ENCODE data around the gene IPO9.
"Not testable (repeated sequence)": the region's sequence is repeated elsewhere in the genome, so short reads cannot be mapped to it uniquely, and the experiment has no call there.

The IPO9 gene

GRCh38 chr1:201847150-201847549, 18.2 kb downstream of the IPO9 start:
- DNase-seq (ENCODE audit: low read depth in 1 of 2, low spot score in 1 of 2): no peak

- DNase-seq (ENCODE audit: low read depth in 1 of 2, low spot score in 1 of 2): no peak
Observed at GRCh38 chr1:201848230-201848629, 19.3 kb downstream of the IPO9 start.

- DNase-seq (ENCODE audit: low read depth in 1 of 2, low spot score in 1 of 2): no peak
Observed at GRCh38 chr1:201849372-201850052, 20.6 kb downstream of the IPO9 start.

GRCh38 chr1:201850053-201850397, 21.1 kb downstream of the IPO9 start:
- DNase-seq (ENCODE audit: low read depth in 1 of 2, low spot score in 1 of 2): no peak

GRCh38 chr1:201851949-201852348, 23.0 kb downstream of the IPO9 start:
- DNase-seq (ENCODE audit: low read depth in 1 of 2, low spot score in 1 of 2): no peak

GRCh38 chr1:201856722-201857121, 27.8 kb downstream of the IPO9 start:
- not testable (repeated sequence) for DNase-seq (ENCODE audit: low read depth in 1 of 2, low spot score in 1 of 2)

GRCh38 chr1:201859424-201859823, 30.5 kb downstream of the IPO9 start:
- DNase-seq (ENCODE audit: low read depth in 1 of 2, low spot score in 1 of 2): no peak

- DNase-seq (ENCODE audit: low read depth in 1 of 2, low spot score in 1 of 2): no peak
Observed at GRCh38 chr1:201861448-201861847, 32.5 kb downstream of the IPO9 start.

GRCh38 chr1:201870397-201870796, 41.4 kb downstream of the IPO9 start:
- no peak for DNase-seq (ENCODE audit: low read depth in 1 of 2, low spot score in 1 of 2)

- no peak for DNase-seq (ENCODE audit: low read depth in 1 of 2, low spot score in 1 of 2)
Observed at GRCh38 chr1:201874672-201875071, 45.7 kb downstream of the IPO9 start.

GRCh38 chr1:201876148-201876818, 47.3 kb downstream of the IPO9 start:
- no peak for DNase-seq (ENCODE audit: low read depth in 1 of 2, low spot score in 1 of 2)

- no peak for DNase-seq (ENCODE audit: low read depth in 1 of 2, low spot score in 1 of 2)
Observed at GRCh38 chr1:201877877-201878401, 49.0 kb downstream of the IPO9 start.

- DNase-seq (ENCODE audit: low read depth in 1 of 2, low spot score in 1 of 2): no peak
Observed at GRCh38 chr1:201880928-201881571, 52.1 kb downstream of the IPO9 start.

- DNase-seq (ENCODE audit: low read depth in 1 of 2, low spot score in 1 of 2): no peak
Observed at GRCh38 chr1:201881617-201882016, 52.7 kb downstream of the IPO9 start.

- no peak for DNase-seq (ENCODE audit: low read depth in 1 of 2, low spot score in 1 of 2)
Observed at GRCh38 chr1:201882665-201883132, 53.7 kb downstream of the IPO9 start.

GRCh38 chr1:201883266-201883665, 54.3 kb downstream of the IPO9 start:
- no peak for DNase-seq (ENCODE audit: low read depth in 1 of 2, low spot score in 1 of 2)

- DNase-seq (ENCODE audit: low read depth in 1 of 2, low spot score in 1 of 2): no peak
Observed at GRCh38 chr1:201883786-201884185, 54.8 kb downstream of the IPO9 start.

GRCh38 chr1:201884425-201884824, 55.5 kb downstream of the IPO9 start:
- no peak for DNase-seq (ENCODE audit: low read depth in 1 of 2, low spot score in 1 of 2)

- no peak for DNase-seq (ENCODE audit: low read depth in 1 of 2, low spot score in 1 of 2)
Observed at GRCh38 chr1:201885531-201886075, 56.6 kb downstream of the IPO9 start.

- DNase-seq (ENCODE audit: low read depth in 1 of 2, low spot score in 1 of 2): no peak
Observed at GRCh38 chr1:201886103-201886885, 57.3 kb downstream of the IPO9 start.
